HS-5 (cell line): ENCODE data around the gene CNNM2.
"Not testable (repeated sequence)": the region's sequence is repeated elsewhere in the genome, so short reads cannot be mapped to it uniquely, and the experiment has no call there.

ENCODE experiments used
- DNase-seq: peaks from one replicate; pipeline ENCODE4 v3.0.0-alpha.2; 2012; ENCODE audit warnings: low read depth

Gene CNNM2

GRCh38 chr10:103109821-103110220 is 191.7 kb downstream of the CNNM2 start:
- DNase-seq = no peak

DNA sequence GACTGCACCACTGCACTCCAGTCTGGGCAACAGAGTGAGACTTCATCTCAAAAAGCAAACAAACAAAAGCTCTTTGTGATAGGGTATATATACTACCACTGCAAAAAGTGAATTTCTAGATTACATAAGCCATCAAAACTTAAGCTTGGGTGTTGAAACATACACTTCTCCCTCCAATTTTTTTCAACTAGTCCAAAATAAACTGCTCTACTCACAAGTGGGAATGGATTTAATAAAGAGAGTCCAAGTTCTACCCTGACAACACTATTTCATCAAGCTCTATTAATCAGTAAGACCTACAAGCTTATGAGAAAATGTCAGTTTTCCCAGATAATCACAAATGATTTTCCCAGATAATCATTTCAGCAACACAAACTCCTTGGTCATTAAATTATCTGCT is 192.3 kb downstream of the CNNM2 start:
- no peak for DNase-seq

DNA sequence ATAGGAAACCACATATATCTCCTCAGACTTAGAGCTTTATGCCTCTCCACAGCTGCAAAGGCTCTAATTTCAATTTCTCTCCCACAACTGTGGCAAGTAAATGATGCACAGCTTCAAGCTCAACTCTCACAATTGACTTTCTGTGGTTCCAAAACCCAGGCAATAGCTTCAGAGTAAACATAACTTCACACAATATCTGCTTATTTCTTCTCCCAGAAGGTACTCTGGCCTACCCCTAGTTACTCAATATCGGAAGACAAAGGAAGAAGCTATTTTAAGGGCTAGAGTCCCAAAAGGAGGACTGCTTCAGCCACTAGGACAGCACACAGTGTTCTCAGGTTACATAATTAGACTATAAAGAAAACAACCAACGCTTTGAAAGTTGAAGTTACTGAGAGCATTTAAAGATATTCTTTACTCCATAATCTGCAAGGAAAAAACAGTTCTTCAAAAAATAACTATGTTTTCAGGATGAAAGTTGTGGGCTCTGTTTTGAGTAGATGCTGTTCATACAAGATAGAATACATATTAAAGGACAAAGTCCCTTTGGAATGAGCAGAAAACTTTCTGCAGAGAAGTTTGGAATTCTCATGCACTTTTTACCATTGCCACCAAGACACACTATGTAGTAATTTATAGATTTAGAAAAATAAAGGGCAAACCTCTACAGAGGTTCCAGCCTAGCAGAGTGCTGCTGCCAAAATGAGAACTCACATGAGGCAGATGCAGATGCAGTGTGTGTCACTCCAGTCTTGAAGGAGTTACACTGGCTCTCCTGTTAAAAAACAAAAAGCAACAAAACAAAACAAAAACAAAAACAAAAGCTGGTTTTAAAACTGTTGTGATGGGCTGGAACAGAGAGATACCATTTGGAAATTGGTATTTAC is 193.2 kb downstream of the CNNM2 start:
- no peak for DNase-seq

- no peak for DNase-seq
Measured at GRCh38 chr10:103111918-103112877, 194.1 kb downstream of the CNNM2 start.

DNA sequence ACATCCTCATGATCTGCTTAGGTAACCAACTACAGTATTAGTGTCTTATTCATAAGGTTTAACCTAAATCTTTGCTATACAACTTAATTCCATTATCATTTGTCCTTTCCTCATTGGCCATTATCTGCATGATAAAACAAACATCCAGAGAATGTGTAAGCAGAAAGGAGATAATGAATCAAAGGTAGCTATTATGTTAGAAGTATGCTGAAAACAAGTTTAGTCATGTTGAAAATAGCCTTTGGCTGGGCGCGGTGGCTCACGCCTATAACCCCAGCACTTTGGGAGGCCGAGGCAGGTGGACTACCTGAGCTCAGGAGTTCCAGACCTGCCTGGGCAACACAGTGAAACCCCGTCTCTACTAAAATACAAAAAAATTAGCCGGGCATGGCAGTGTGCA is 196.8 kb downstream of the CNNM2 start:
- no peak for DNase-seq

GRCh38 chr10:103117247-103117646 is 199.2 kb downstream of the CNNM2 start:
- DNase-seq = no peak

- DNase-seq = no peak
Measured at GRCh38 chr10:103120546-103120945, 202.5 kb downstream of the CNNM2 start.

GRCh38 chr10:103120977-103121735 is 203.1 kb downstream of the CNNM2 start:
- DNase-seq = no peak

- DNase-seq = no peak
Measured at GRCh38 chr10:103123282-103124024, 205.4 kb downstream of the CNNM2 start.

DNA sequence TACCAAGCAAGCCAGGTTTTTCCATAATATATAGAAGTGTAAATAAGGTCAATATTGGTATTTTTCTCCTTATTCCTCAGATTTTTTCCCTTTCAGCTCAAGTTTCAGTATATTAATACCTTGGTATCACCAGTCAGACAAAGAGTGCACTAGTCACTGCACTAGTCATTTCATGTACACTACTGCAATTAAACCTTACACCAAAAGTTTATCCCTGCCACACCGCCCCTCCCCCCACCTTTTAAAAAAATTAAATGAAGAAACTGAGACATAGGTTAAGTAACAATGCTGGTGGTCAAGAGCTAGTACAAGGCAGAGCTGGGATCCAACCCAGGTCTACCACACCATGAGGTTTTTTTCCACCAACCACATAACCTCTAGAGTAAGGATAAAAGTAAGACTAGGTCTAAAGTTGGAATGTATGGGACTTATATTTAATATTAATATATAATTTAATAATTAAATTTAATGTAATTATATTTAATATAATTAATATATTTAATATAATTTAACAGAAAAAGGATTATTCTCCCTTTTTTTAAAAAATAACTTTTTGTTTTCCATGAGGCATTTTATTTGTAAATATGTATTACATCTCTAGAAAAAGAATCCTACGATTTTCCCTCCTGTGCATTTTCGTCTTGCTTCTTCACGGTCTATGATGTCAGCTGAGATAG is 206.5 kb downstream of the CNNM2 start:
- DNase-seq = no peak

DNA sequence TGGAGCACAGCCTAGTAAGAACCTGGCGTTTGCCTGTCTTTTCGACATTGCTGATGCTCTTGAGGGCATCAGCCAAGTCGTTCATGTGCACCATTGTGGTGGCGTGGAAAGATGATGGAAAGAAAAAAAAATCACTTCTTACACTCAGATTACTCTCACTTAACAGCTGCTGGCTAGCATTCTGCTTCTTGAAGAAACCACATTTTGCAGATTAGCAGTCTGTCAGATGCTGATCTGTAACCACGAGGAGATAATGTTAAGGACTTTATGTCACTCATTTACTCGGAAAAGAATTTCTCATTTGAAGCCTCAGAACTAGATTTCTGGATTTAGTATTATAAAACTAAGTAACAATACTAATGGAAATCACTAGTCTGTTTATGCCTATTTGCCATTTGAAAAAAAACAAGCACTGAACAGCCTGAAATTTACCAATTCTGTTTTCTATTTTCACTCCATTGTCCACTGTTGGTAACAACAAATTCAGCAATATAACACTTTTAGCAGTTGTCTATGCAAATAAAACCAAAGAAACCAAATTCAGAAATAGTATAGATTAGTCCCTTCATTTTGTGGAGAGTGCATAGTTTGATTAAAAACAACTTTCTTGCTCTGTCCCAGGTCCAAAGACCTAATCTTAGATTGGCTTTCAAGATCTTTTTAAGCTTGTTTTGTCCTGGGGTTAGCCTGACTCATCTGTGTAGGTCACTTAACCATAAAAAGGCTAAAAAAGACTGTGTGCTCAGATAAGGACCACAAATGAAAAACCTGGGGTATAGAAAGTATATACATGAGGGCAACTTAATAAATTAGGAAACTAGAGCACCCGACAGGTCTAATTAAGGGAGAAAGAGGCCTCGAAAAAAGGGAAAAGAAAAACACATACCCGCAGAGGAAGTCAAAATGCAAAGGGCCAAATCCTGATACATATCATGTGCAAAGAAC is 207.5 kb downstream of the CNNM2 start:
- no peak for DNase-seq

GRCh38 chr10:103127241-103127640 is 209.1 kb downstream of the CNNM2 start:
- DNase-seq = no peak

DNA sequence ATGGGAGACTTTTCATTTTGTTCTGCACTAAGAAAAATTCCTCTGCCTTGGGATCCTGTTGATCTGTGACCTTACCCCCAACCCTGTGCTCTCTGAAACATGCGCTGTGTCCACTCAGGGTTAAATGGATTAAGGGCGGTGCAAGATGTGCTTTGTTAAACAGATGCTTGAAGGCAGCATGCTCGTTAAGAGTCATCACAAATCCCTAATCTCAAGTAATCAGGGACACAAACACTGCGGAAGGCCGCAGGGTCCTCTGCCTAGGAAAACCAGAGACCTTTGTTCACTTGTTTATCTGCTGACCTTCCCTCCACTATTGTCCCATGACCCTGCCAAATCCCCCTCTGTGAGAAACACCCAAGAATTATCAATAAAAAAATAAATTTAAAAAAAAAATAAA is 212.1 kb downstream of the CNNM2 start:
- DNase-seq = not testable (repeated sequence)

DNA sequence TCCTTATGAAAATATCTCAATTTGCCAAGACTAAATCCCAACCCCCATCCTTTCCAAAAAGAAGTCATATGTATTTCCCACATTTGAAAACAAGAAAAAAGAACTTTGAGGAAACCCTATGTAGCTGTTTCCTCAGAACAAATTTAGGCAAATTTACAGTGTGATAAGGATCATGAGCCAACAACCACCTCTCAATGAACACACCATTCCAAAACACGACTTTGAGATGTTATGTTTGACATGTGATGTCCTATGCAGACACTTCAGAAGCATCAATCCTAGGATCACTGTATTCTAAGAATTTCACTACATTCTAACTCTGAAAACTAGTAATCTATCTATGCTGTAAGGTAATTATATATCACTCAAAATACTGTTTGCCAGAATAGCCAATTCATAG is 212.8 kb downstream of the CNNM2 start:
- no peak for DNase-seq

GRCh38 chr10:103135168-103135567 is 217.1 kb downstream of the CNNM2 start:
- DNase-seq = not testable (repeated sequence)

- no peak for DNase-seq
Measured at GRCh38 chr10:103139803-103140202, 221.7 kb downstream of the CNNM2 start.
